ENCODE results near the gene LCN1. TPM values are rescaled to one million over a fixed set of nuclear protein-coding genes. Genes with fewer than 3 reads are reported as not detected.

LCN1 gene
- total RNA-seq, 1 donor from 2014 or later: not detected

DNA sequence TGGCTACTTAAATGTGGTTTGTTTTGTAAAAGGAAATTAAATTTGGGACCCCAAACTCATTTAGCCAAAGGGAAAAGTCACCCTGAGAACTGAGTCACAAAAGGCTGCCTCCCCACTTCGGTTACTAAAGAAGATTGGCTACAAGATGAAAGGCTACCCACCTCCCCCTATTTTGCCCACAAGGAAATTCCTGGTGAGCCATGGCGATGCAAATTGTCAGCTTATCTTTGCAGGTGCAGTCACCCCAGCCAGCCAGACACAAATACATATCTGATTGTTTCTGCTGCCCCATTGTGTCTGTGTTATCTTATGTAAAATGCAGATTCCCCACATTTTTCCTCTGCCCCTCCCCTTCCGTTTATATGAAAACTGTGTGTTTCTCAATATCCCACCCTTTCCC lies 49.2 kb downstream of the LCN1 start:
- no peak for TF ChIP-seq CTCF (IDR thresholded peaks at IDR 0.05; ENCODE audit: partially characterized antibody, unreplicated experiment)

GRCh38 chr9:135572233-135572632 lies 51.0 kb downstream of the LCN1 start:
- no peak overlapping the region for H3K4me3 Mint-ChIP-seq (ENCODE audit: unreplicated experiment)
- no peaks in the 10 kb centered on the region for H3K4me1 Mint-ChIP-seq (ENCODE audit: low read depth, unreplicated experiment)
- no peak for TF ChIP-seq CTCF (IDR thresholded peaks at IDR 0.05; ENCODE audit: partially characterized antibody, unreplicated experiment)
- peaks cover 2% of the 10 kb centered on the region for H3K27me3 Mint-ChIP-seq (ENCODE audit: unreplicated experiment)
- no peak overlapping the region for H3K27ac Mint-ChIP-seq (ENCODE audit: unreplicated experiment)
- H3K9me3 Mint-ChIP-seq (ENCODE audit: unreplicated experiment): peaks cover 2% of the 10 kb centered on the region
- H3K36me3 Mint-ChIP-seq (ENCODE audit: unreplicated experiment): no peaks in the 10 kb centered on the region
- DNase-seq: no peak

More for the DNA sequence above, 49.2 kb downstream of the LCN1 start:
- Mint-ChIP-seq H3K4me1 (ENCODE audit: low read depth, unreplicated experiment) (no peaks in the 10 kb centered on the region), H3K4me3 (ENCODE audit: unreplicated experiment) (no peak overlapping the region), H3K27me3 (ENCODE audit: unreplicated experiment) (peaks cover 4% of the 10 kb centered on the region), H3K27ac (ENCODE audit: unreplicated experiment) (no peak overlapping the region), H3K9me3 (ENCODE audit: unreplicated experiment) (no peaks in the 10 kb centered on the region), H3K36me3 (ENCODE audit: unreplicated experiment) (no peaks in the 10 kb centered on the region)
- DNase-seq: no peak

DNA sequence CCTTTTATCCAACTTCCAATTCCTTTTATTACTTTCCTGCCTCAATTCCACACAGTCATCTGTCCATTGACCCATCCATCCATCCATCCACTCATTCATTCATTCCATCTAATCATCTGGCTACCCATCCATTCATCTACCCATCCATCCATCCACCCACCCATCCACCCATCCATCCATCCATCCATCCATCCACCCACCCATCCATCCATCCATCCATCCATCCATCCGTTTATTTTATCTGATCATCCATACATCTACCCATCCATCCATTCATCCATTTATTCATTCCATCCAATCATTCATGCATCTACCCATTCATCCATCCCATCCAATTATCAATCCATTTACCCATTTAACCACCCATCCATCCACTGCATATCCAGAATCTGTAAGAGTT lies 51.9 kb downstream of the LCN1 start:
- TF ChIP-seq CTCF (IDR thresholded peaks at IDR 0.05; ENCODE audit: partially characterized antibody, unreplicated experiment): no peak
- Mint-ChIP-seq H3K36me3 (ENCODE audit: unreplicated experiment) (no peaks in the 10 kb centered on the region), H3K4me3 (ENCODE audit: unreplicated experiment) (no peak overlapping the region), H3K27me3 (ENCODE audit: unreplicated experiment) (peaks cover 2% of the 10 kb centered on the region), H3K9me3 (ENCODE audit: unreplicated experiment) (peaks cover 2% of the 10 kb centered on the region), H3K27ac (ENCODE audit: unreplicated experiment) (no peak overlapping the region), H3K4me1 (ENCODE audit: low read depth, unreplicated experiment) (no peaks in the 10 kb centered on the region)
- no peak for DNase-seq

DNA sequence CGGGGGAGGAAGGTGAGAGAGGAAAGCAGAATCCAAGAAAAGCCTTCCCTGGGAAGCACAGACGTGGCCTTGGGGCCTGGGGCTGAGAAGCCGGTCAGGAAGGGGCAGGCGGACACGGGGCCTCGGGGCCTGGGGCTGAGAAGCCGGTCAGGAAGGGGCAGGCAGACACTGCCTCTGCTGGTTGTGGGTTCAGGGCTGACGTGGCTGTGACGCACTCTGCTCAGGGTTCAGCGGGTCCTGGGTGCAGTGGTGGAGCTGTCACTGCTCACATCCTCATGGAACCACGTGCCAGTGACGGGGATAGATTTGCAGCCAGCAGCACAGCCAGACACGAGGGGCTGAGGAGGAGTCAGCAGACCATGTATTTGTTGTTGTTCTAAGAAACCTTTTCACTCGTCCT lies 53.1 kb downstream of the LCN1 start:
- Mint-ChIP-seq H3K4me3 (ENCODE audit: unreplicated experiment) (no peak overlapping the region), H3K36me3 (ENCODE audit: unreplicated experiment) (no peaks in the 10 kb centered on the region), H3K4me1 (ENCODE audit: low read depth, unreplicated experiment) (no peaks in the 10 kb centered on the region), H3K27me3 (ENCODE audit: unreplicated experiment) (peaks cover 2% of the 10 kb centered on the region), H3K9me3 (ENCODE audit: unreplicated experiment) (peaks cover 2% of the 10 kb centered on the region), H3K27ac (ENCODE audit: unreplicated experiment) (no peak overlapping the region)
- no peak for TF ChIP-seq CTCF (IDR thresholded peaks at IDR 0.05; ENCODE audit: partially characterized antibody, unreplicated experiment)
- DNase-seq: no peak

GRCh38 chr9:135574943-135575342 lies 53.7 kb downstream of the LCN1 start:
- no peaks in the 10 kb centered on the region for H3K4me1 Mint-ChIP-seq (ENCODE audit: low read depth, unreplicated experiment)
- no peak for DNase-seq
- H3K9me3 Mint-ChIP-seq (ENCODE audit: unreplicated experiment): peaks cover 2% of the 10 kb centered on the region
- TF ChIP-seq CTCF (IDR thresholded peaks at IDR 0.05; ENCODE audit: partially characterized antibody, unreplicated experiment): no peak
- H3K27me3 Mint-ChIP-seq (ENCODE audit: unreplicated experiment): peaks cover 2% of the 10 kb centered on the region
- H3K27ac Mint-ChIP-seq (ENCODE audit: unreplicated experiment): no peak overlapping the region
- H3K36me3 Mint-ChIP-seq (ENCODE audit: unreplicated experiment): no peaks in the 10 kb centered on the region
- H3K4me3 Mint-ChIP-seq (ENCODE audit: unreplicated experiment): no peak overlapping the region

Other genes starting within 250 kb of the LCN1 start
- 22.2 TPM for gene PPP1R26, start 41.7 kb upstream of the LCN1 start, total RNA-seq (ENCODE audit: unreplicated experiment)
- 30.7 TPM for gene MRPS2, start 20.8 kb upstream of the LCN1 start, total RNA-seq (ENCODE audit: unreplicated experiment)
- gene OBP2A, start 24.7 kb downstream of the LCN1 start, total RNA-seq (ENCODE audit: unreplicated experiment): not detected
- gene PAEP, start 40.3 kb downstream of the LCN1 start, total RNA-seq (ENCODE audit: unreplicated experiment): not detected
- gene GLT6D1, start 118.1 kb downstream of the LCN1 start, total RNA-seq (ENCODE audit: unreplicated experiment): not detected
- not detected for gene LCN9, start 141.9 kb downstream of the LCN1 start, total RNA-seq (ENCODE audit: unreplicated experiment)
- not detected for gene SOHLH1, start 178.0 kb downstream of the LCN1 start, total RNA-seq (ENCODE audit: unreplicated experiment)
- gene KCNT1, start 180.7 kb downstream of the LCN1 start, total RNA-seq (ENCODE audit: unreplicated experiment): 0.76 TPM